ENCODE measurements around the gene EPAS1. TPM values are rescaled to one million over a fixed set of nuclear protein-coding genes. Genes with fewer than 3 reads are reported as not detected.

The EPAS1 gene
- total and polyA plus RNA-seq, 9 of the 15 experiments (the other 6 are each of a cell fraction or from before 2014, with no cell fraction given): 0.25 to 11.2 (median 4.1) TPM

DNA sequence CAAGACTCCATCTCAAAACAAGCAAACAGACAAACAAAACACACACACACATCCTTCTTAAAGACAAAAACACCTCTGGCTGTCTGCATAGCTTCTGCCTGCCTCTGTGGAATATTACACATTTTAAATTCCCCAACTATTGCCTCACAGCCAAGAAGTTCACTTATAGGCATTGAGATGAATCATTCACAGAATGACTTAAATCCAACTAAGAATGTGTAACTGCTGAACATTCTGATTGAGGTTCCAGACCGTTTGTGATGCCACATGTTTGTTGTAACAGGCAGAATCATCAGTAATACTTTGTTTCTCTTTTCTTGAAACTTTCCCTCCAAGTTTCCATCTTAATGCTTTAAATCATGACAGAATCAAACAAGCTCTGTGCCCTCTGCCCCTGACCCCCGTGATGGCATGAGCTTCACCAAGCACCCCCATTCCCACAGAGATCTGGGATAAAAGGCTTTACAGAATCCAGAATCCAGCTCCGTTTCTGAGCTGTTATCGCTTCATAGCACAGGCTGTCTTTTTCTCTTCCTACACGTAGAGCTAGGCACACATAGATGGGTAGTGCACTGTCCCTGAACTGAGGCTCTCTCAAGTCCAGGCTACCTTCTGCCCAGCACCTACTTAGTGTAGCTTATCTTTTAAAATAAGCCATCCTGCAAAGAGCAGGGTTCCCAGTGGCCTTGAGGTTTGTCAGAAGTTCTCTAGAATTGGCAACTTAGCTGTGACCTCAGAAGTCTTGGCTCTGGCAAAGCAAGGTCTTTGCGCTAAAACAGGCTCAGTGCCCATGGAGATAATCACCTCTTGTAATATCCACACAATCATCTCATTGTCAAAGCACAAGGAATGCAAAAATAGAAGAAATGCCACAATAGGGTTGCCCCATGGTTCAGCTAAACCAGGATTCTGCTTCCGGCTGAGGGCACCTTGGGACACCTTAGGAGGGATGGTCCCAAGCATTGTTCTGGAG lies 32.9 kb downstream of the EPAS1 start:
- Histone ChIP-seq H3K9me3 (replicated peaks; ENCODE audit: control insufficient read depth, insufficient read depth, low read depth, low read length) (no peaks in the 10 kb centered on the region), H3K4me2 (ENCODE audit: insufficient read depth, low read length) (no peak overlapping the region), H3K4me1 (replicated peaks in 1 of 2; ENCODE audit: control insufficient read depth in 2 of 2, insufficient read depth in 2 of 2, low read length in 2 of 2) (peaks cover 14 to 42% of the 10 kb centered on the region in 2 experiments), H3K9me1 (ENCODE audit: control insufficient read depth, insufficient read depth, low read length) (no peaks in the 10 kb centered on the region), H3K4me3 (no peak overlapping the region), H3K9ac (ENCODE audit: insufficient read depth in 1 of 2, low read depth in 2 of 2, low read length in 2 of 2) (no peak overlapping the region), H3K27ac (ENCODE audit: extremely low read depth, low read depth, low read length) (no peak overlapping the region), H3K27me3 (ENCODE audit: control insufficient read depth in 2 of 2, insufficient read depth in 2 of 2, low read length in 2 of 2) (no peaks in the 10 kb centered on the region), H3K79me2 (ENCODE audit: control insufficient read depth, insufficient read depth, low read length) (no peaks in the 10 kb centered on the region), H3K36me3 (ENCODE audit: control insufficient read depth, insufficient read depth, low read length) (no peaks in the 10 kb centered on the region), H4K20me1 (replicated peaks; ENCODE audit: control insufficient read depth, insufficient read depth, low read length) (no peaks in the 10 kb centered on the region), H2AFZ (ENCODE audit: low read depth, low read length) (no peak overlapping the region)
- CTCF ChIA-PET (ENCODE audit: low intra/inter-chr PET ratio): no interaction called here
- POLR2A ChIA-PET: interaction anchor here (0.6 to 1.6 kb wide), 6 partner anchors 9 to 251 kb away, joined by 3 to 8 read pairs (median 5); no protein-coding TSS in a partner anchor
- FAIRE-seq: no peak
- in situ Hi-C loops (cut with MboI): no loop called here
- intact Hi-C loops (cut with micrococcal nuclease): no loop called here
- ATAC-seq: no peak
- TF ChIP-seq CEBPG (CRISPR knock-in tag; IDR thresholded peaks at IDR 0.05) (peak; percentile 39; the same call in 1 of the 2 replicates), CEBPG (tag; conservative IDR thresholded peaks at IDR 0.05 in 1 of 2, IDR thresholded peaks at IDR 0.05 in 1 of 2) (peak; percentile 43 to 79; a peak in 1 of 4 replicates), BACH1 (tag; IDR thresholded peaks at IDR 0.05) (no peak), IFI16 (CRISPR knock-in tag; IDR thresholded peaks at IDR 0.05) (no peak), FOSL1 (tag; conservative IDR thresholded peaks at IDR 0.05) (0 out of 2 replicates have a peak, but pooled peaks have one; percentile 10)
- TF ChIP-seq, protein P1, sequence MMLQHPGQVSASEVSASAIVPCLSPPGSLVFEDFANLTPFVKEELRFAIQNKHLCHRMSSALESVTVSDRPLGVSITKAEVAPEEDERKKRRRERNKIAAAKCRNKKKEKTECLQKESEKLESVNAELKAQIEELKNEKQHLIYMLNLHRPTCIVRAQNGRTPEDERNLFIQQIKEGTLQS (IDR thresholded peaks at IDR 0.05): peak; percentile 42; the same call in 1 of the 2 replicates
- TF ChIP-seq, protein P1 (CRISPR knock-in tag; conservative IDR thresholded peaks at IDR 0.05): no peak
- no peak for DNase-seq (ENCODE audit: extremely low read depth in 1 of 4, low spot score in 3 of 4)
- BruUV-seq (replicated peaks): no TSS peak
- 54% methylated on average over 7 of the region's 7 CpGs for WGBS (ENCODE audit: insufficient coverage, low coverage, missing lambda C conversion rate)
